Stimulated activated CD4-positive, alpha-beta T cell treated with anti-CD3 and anti-CD28 coated beads, TNF-alpha, amount 100 ng/mL, for 48 hours (primary cell): Measurements from ENCODE around the gene TUBA3E.
"Not testable (repeated sequence)": the region's sequence is repeated elsewhere in the genome, so short reads cannot be mapped to it uniquely, and the experiment has no call there.

Source experiments
- DNase-seq, 3 donors: peaks; one replicate each; pipeline ENCODE4 v3.0.0-alpha.2; 2020; ENCODE audit warnings: low read depth in 3 of 3

TUBA3E gene

GRCh38 chr2:130143266-130144039 lies 54.8 kb downstream of the TUBA3E start:
- DNase-seq = not testable (repeated sequence)

GRCh38 chr2:130142396-130143265 lies 55.6 kb downstream of the TUBA3E start:
- not testable (repeated sequence) for DNase-seq
